Progenitor cell of endocrine pancreas (in vitro differentiated cells): Measurements from ENCODE around the gene LRRC36. TPM values are rescaled to one million over a fixed set of nuclear protein-coding genes. Genes with fewer than 3 reads are reported as not detected.
"Not testable (repeated sequence)": the region's sequence is repeated elsewhere in the genome, so short reads cannot be mapped to it uniquely, and the experiment has no call there.

Source experiments
- DNase-seq: peaks from one replicate; pipeline ENCODE4 v3.0.0; 2021; ENCODE audit warnings: low spot score; ENCODE audit not compliant: unreplicated experiment
- H3K27ac Mint-ChIP-seq: 2 replicates; pipeline ENCODE4 v1.8.0; 2021; ENCODE audit warnings: mild to moderate bottlenecking, moderate library complexity, mixed read lengths
- H3K27me3 Mint-ChIP-seq: 2 replicates; pipeline ENCODE4 v1.8.0; 2021; ENCODE audit warnings: mixed read lengths
- H3K36me3 Mint-ChIP-seq: 2 replicates; pipeline ENCODE4 v1.8.0; 2022; ENCODE audit warnings: mixed read lengths; ENCODE audit not compliant: insufficient read depth
- H3K4me1 Mint-ChIP-seq: 2 replicates; pipeline ENCODE4 v1.8.0; 2021; ENCODE audit warnings: low read depth, mixed read lengths
- H3K4me3 Mint-ChIP-seq: 2 replicates; pipeline ENCODE4 v1.8.0; 2021; ENCODE audit warnings: low read depth, mild to moderate bottlenecking, moderate library complexity, mixed read lengths
- H3K9me3 Mint-ChIP-seq: 2 replicates; pipeline ENCODE4 v1.8.0; 2021; ENCODE audit warnings: low read depth, mixed read lengths
- CTCF ChIP-seq: fragments of 200-600 bp; sonication (generic); IDR thresholded peaks from one replicate; pipeline ENCODE4 v1.5.0; 2021; ENCODE audit warnings: antibody characterized with exemption, mild to moderate bottlenecking; ENCODE audit not compliant: unreplicated experiment
- total RNA-seq: library from RNA; stranded (reverse); gene quantifications from 2 replicates; pipeline ENCODE4 v1.2.1, GENCODE V29; 2021

The LRRC36 gene
- total RNA-seq, 1 donor from 2014 or later = 1.6 TPM

GRCh38 chr16:67361038-67361437 lies 34.4 kb downstream of the LRRC36 start:
- Mint-ChIP-seq H3K36me3 (no peaks in the 10 kb centered on the region), H3K27me3 (no peaks in the 10 kb centered on the region), H3K4me1 (peaks cover 51% of the 10 kb centered on the region), H3K4me3 (no peak overlapping the region), H3K9me3 (no peaks in the 10 kb centered on the region), H3K27ac (no peak overlapping the region)
- no peak for DNase-seq
- TF ChIP-seq CTCF = no peak

- no peaks in the 10 kb centered on the region for H3K27me3 Mint-ChIP-seq
- H3K9me3 Mint-ChIP-seq = no peaks in the 10 kb centered on the region
- peak overlapping the region; percentile 81 for H3K27ac Mint-ChIP-seq
These were observed 38.1 kb downstream of the LRRC36 start for GRCh38 chr16:67364600-67365235.

GRCh38 chr16:67370661-67371060 lies 44.0 kb downstream of the LRRC36 start:
- Mint-ChIP-seq H3K36me3 (no peaks in the 10 kb centered on the region), H3K9me3 (no peaks in the 10 kb centered on the region), H3K27me3 (no peaks in the 10 kb centered on the region), H3K4me3 (no peak overlapping the region), H3K27ac (no peak overlapping the region), H3K4me1 (peaks cover 4% of the 10 kb centered on the region)
- no peak for DNase-seq
- TF ChIP-seq CTCF = no peak

More at GRCh38 chr16:67364600-67365235, 38.1 kb downstream of the LRRC36 start:
- H3K36me3 Mint-ChIP-seq = no peaks in the 10 kb centered on the region
- peaks cover 35% of the 10 kb centered on the region for H3K4me1 Mint-ChIP-seq
- TF ChIP-seq CTCF = no peak
- no peak for DNase-seq
- H3K4me3 Mint-ChIP-seq = peak overlapping the region; percentile 2

- TF ChIP-seq CTCF = peak; percentile 38
- H3K4me1 Mint-ChIP-seq = peaks cover 4% of the 10 kb centered on the region
- H3K4me3 Mint-ChIP-seq = no peak overlapping the region
- DNase-seq = no peak
- H3K36me3 Mint-ChIP-seq = no peaks in the 10 kb centered on the region
- H3K9me3 Mint-ChIP-seq = no peaks in the 10 kb centered on the region
- H3K27me3 Mint-ChIP-seq = peaks cover 3% of the 10 kb centered on the region
- H3K27ac Mint-ChIP-seq = no peak overlapping the region
These were observed 46.0 kb downstream of the LRRC36 start for GRCh38 chr16:67372664-67373063.

GRCh38 chr16:67376012-67376411 lies 49.4 kb downstream of the LRRC36 start:
- H3K9me3 Mint-ChIP-seq, H3K27ac Mint-ChIP-seq, DNase-seq, H3K27me3 Mint-ChIP-seq, H3K36me3 Mint-ChIP-seq, H3K4me3 Mint-ChIP-seq: not testable (repeated sequence)
- peaks cover 12% of the 10 kb centered on the region for H3K4me1 Mint-ChIP-seq

- Mint-ChIP-seq H3K27ac (no peak overlapping the region), H3K4me3 (no peak overlapping the region), H3K9me3 (no peaks in the 10 kb centered on the region), H3K4me1 (peaks cover 12% of the 10 kb centered on the region), H3K27me3 (peaks cover 3% of the 10 kb centered on the region), H3K36me3 (no peaks in the 10 kb centered on the region)
- no peak for TF ChIP-seq CTCF
- DNase-seq = no peak
These were observed 52.0 kb downstream of the LRRC36 start for GRCh38 chr16:67378642-67379041.
